Calu3 (cell line): ENCODE data around the gene WDR37. TPM values are rescaled to one million over a fixed set of nuclear protein-coding genes. Genes with fewer than 3 reads are reported as not detected.

Experiments used
- BruUV-seq: library from RNA; stranded (reverse); fragments of 400-500 nt; replicated peaks from 2 replicates; lab custom pipeline; 2021; lab: Mats Ljungman, UMichigan
- CTCF ChIA-PET: fragments of 300-600 bp; sonication (Branson Sonifier 250); formaldehyde crosslinking; loops from one replicate; lab custom pipeline; 2022; ENCODE audit warnings: antibody characterized with exemption; lab: Charles Lee
- DNase-seq: peaks from one replicate; pipeline ENCODE4 v3.0.0; 2022
- H3K27ac Mint-ChIP-seq: one replicate; pipeline ENCODE4 v1.8.0; 2022; ENCODE audit warnings: mixed read lengths; ENCODE audit not compliant: unreplicated experiment
- H3K27me3 Mint-ChIP-seq: one replicate; pipeline ENCODE4 v1.8.0; 2022; ENCODE audit warnings: mixed read lengths; ENCODE audit not compliant: unreplicated experiment
- H3K36me3 Mint-ChIP-seq: one replicate; pipeline ENCODE4 v1.8.0; 2022; ENCODE audit warnings: mild to moderate bottlenecking, moderate library complexity, mixed read lengths; ENCODE audit not compliant: insufficient read depth, unreplicated experiment
- H3K4me1 Mint-ChIP-seq: one replicate; pipeline ENCODE4 v1.8.0; 2022; ENCODE audit warnings: mild to moderate bottlenecking, low read depth, mixed read lengths; ENCODE audit not compliant: unreplicated experiment
- H3K4me3 Mint-ChIP-seq: one replicate; pipeline ENCODE4 v1.8.0; 2022; ENCODE audit warnings: mild to moderate bottlenecking, low read depth, moderate library complexity, mixed read lengths; ENCODE audit not compliant: unreplicated experiment
- H3K9me3 Mint-ChIP-seq: one replicate; pipeline ENCODE4 v1.8.0; 2022; ENCODE audit warnings: low read depth, mixed read lengths; ENCODE audit not compliant: unreplicated experiment
- CTCF ChIP-seq: fragments of 200-600 bp; IDR thresholded peaks from one replicate; pipeline ENCODE4 v1.8.0; 2022; ENCODE audit warnings: antibody characterized with exemption; ENCODE audit not compliant: unreplicated experiment
- intact Hi-C: fragments of 100-400 bp; cut with micrococcal nuclease; formaldehyde crosslinking; loops from one replicate; pipeline ENCODE4 v1.10.0; 2022; ENCODE audit not compliant: unreplicated experiment
- total RNA-seq: library from RNA; stranded (reverse); gene quantifications from 2 replicates; pipeline ENCODE4 v1.2.3, GENCODE V29; 2022

Gene WDR37
- total RNA-seq, 1 experiment from 2014 or later, result 17.8 TPM

GRCh38 chr10:1171182-1171581 lies 115.0 kb downstream of the WDR37 start:
- H3K9me3 Mint-ChIP-seq, result no peaks in the 10 kb centered on the region
- no peak for DNase-seq
- intact Hi-C loops, result no loop called here
- no TSS peak for BruUV-seq
- H3K27ac Mint-ChIP-seq, result no peak overlapping the region
- H3K4me3 Mint-ChIP-seq, result no peak overlapping the region
- peaks cover 100% of the 10 kb centered on the region for H3K27me3 Mint-ChIP-seq
- CTCF ChIA-PET, result no interaction called here
- H3K4me1 Mint-ChIP-seq, result no peaks in the 10 kb centered on the region
- TF ChIP-seq CTCF, result no peak
- no peaks in the 10 kb centered on the region for H3K36me3 Mint-ChIP-seq

- intact Hi-C loops, result no loop called here
- no peaks in the 10 kb centered on the region for H3K9me3 Mint-ChIP-seq
- no TSS peak for BruUV-seq
- H3K27ac Mint-ChIP-seq, result no peak overlapping the region
- H3K4me3 Mint-ChIP-seq, result no peak overlapping the region
- H3K4me1 Mint-ChIP-seq, result no peaks in the 10 kb centered on the region
- CTCF ChIA-PET, result no interaction called here
- no peaks in the 10 kb centered on the region for H3K36me3 Mint-ChIP-seq
- TF ChIP-seq CTCF, result no peak
- H3K27me3 Mint-ChIP-seq, result peaks cover 95% of the 10 kb centered on the region
- DNase-seq, result no peak
Observed at GRCh38 chr10:1171586-1171985, 115.4 kb downstream of the WDR37 start.

- Mint-ChIP-seq H3K9me3 (no peaks in the 10 kb centered on the region), H3K27me3 (peaks cover 92% of the 10 kb centered on the region), H3K36me3 (no peaks in the 10 kb centered on the region), H3K4me3 (no peak overlapping the region), H3K4me1 (no peaks in the 10 kb centered on the region), H3K27ac (no peak overlapping the region)
- TF ChIP-seq CTCF, result no peak
- CTCF ChIA-PET, result no interaction called here
- intact Hi-C loops, result no loop called here
- no TSS peak for BruUV-seq
- no peak for DNase-seq
Observed at GRCh38 chr10:1172256-1172984, 116.2 kb downstream of the WDR37 start.

- CTCF ChIA-PET, result no interaction called here
- H3K27ac Mint-ChIP-seq, result no peak overlapping the region
- BruUV-seq, result no TSS peak
- peaks cover 92% of the 10 kb centered on the region for H3K27me3 Mint-ChIP-seq
- no peaks in the 10 kb centered on the region for H3K36me3 Mint-ChIP-seq
- TF ChIP-seq CTCF, result no peak
- H3K4me1 Mint-ChIP-seq, result no peaks in the 10 kb centered on the region
- intact Hi-C loops, result no loop called here
- no peak overlapping the region for H3K4me3 Mint-ChIP-seq
- no peaks in the 10 kb centered on the region for H3K9me3 Mint-ChIP-seq
- DNase-seq, result no peak
Observed at GRCh38 chr10:1173091-1173490, 116.9 kb downstream of the WDR37 start.
